ENCODE data around the gene SMIM31.

Gene SMIM31

GRCh38 chr4:164790249-164790648 lies 36.3 kb downstream of the SMIM31 start:
- DNase-seq: no peak

- DNase-seq: no peak
Observed at GRCh38 chr4:164799410-164799809, 45.5 kb downstream of the SMIM31 start.

GRCh38 chr4:164800786-164801185 lies 46.9 kb downstream of the SMIM31 start:
- DNase-seq: no peak

GRCh38 chr4:164802301-164802901 lies 48.5 kb downstream of the SMIM31 start:
- no peak for DNase-seq

- DNase-seq: no peak
Observed at GRCh38 chr4:164803702-164804101, 49.8 kb downstream of the SMIM31 start.

- no peak for DNase-seq
Observed at GRCh38 chr4:164807611-164808010, 53.7 kb downstream of the SMIM31 start.

GRCh38 chr4:164813554-164813953 lies 59.6 kb downstream of the SMIM31 start:
- DNase-seq: no peak

GRCh38 chr4:164815711-164816110 lies 61.8 kb downstream of the SMIM31 start:
- no peak for DNase-seq

- DNase-seq: no peak
Observed at GRCh38 chr4:164819366-164819765, 65.4 kb downstream of the SMIM31 start.

GRCh38 chr4:164821711-164822110 lies 67.8 kb downstream of the SMIM31 start:
- DNase-seq: no peak

GRCh38 chr4:164824581-164824980 lies 70.7 kb downstream of the SMIM31 start:
- DNase-seq: no peak

- no peak for DNase-seq
Observed at GRCh38 chr4:164828955-164829354, 75.0 kb downstream of the SMIM31 start.

GRCh38 chr4:164846566-164846965 lies 92.6 kb downstream of the SMIM31 start:
- no peak for DNase-seq

GRCh38 chr4:164847016-164847415 lies 93.1 kb downstream of the SMIM31 start:
- DNase-seq: no peak

- DNase-seq: no peak
Observed at GRCh38 chr4:164847967-164848649, 94.2 kb downstream of the SMIM31 start.

Measured in NCI-H446 treated with DMSO at 0.1 percent for 48 hours (cell line).